GM12865 (cell line): Measurements from ENCODE around the gene FEN1.

ENCODE experiments used
- DNase-seq: peaks from one replicate; pipeline ENCODE4 v3.0.0; 2010; ENCODE audit warnings: low read depth
- H3K4me3 ChIP-seq: 2 replicates; pipeline ENCODE4 v1.5.1; 2011; ENCODE audit warnings: mild to moderate bottlenecking, low read depth, low read length, control low read depth
- TF ChIP-seq, protein P1 (sequence below): IDR thresholded peaks from 2 replicates; pipeline ENCODE4 v1.5.1; 2011; ENCODE audit warnings: low read length, control low read depth, low read depth, inconsistent platforms; ENCODE audit not compliant: insufficient read depth; ENCODE audit errors: missing control alignments

FEN1 gene

GRCh38 chr11:61787928-61788491 lies 4.7 kb upstream of the FEN1 start:
- no peak overlapping the region for H3K4me3 ChIP-seq
- DNase-seq = peak; percentile 42
- TF ChIP-seq, protein P1, sequence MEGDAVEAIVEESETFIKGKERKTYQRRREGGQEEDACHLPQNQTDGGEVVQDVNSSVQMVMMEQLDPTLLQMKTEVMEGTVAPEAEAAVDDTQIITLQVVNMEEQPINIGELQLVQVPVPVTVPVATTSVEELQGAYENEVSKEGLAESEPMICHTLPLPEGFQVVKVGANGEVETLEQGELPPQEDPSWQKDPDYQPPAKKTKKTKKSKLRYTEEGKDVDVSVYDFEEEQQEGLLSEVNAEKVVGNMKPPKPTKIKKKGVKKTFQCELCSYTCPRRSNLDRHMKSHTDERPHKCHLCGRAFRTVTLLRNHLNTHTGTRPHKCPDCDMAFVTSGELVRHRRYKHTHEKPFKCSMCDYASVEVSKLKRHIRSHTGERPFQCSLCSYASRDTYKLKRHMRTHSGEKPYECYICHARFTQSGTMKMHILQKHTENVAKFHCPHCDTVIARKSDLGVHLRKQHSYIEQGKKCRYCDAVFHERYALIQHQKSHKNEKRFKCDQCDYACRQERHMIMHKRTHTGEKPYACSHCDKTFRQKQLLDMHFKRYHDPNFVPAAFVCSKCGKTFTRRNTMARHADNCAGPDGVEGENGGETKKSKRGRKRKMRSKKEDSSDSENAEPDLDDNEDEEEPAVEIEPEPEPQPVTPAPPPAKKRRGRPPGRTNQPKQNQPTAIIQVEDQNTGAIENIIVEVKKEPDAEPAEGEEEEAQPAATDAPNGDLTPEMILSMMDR = peak; percentile 43

DNA sequence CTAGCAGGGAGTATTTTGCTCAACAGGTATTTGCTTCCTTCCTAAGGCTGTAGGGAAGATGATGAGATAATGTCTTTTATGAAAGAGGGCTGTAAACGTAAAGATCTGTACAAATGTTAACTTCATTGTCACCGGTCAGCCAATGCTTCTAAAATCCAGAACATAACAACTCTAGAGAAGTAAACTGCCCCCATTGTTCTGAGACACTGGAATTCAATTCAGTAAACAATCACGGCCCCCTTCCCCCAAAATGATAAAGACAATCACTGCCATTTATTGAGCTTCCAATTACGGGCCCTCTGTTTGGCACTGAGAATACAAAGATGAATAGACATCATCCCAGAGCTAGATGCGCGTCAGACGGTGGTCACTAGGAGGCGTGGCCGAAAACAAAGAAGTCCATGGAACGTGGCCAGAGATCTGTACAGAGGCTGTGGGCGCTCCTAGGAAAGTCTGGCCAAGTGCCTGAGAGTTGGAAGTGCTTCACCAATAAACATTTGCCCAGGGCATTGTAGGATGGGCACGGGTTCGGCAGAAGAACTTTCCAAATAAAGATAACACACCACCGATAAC lies 888 bp upstream of the FEN1 start:
- H3K4me3 ChIP-seq = peak overlapping the region; percentile 97
- DNase-seq = peak; percentile 75

GRCh38 chr11:61793083-61793828 lies 545 bp downstream of the FEN1 start:
- TF ChIP-seq, protein P1 = no peak
- H3K4me3 ChIP-seq = peak overlapping the region; percentile 97
- peak; percentile 23 for DNase-seq

More for the DNA sequence above, 888 bp upstream of the FEN1 start:
- TF ChIP-seq, protein P1 = no peak

DNA sequence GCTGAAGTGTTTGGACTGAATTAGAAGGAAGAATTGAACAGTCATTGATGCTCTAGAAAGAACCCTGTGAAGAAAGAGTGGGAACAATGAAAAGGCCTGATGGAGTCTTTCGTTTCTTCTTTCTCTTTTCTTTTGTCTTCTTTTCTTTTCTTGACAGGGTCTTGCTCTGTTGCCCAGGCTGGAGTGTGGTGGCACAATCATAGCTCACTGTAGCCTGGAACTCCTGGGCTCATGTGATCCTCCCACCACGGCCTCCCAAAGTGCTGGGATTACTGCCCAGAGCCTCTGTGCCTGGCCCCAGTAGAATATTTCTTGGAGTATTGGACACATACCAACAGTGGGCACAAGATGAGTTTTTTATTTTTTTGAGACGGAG lies 1.1 kb downstream of the FEN1 start:
- peak overlapping the region; percentile 97 for H3K4me3 ChIP-seq
- TF ChIP-seq, protein P1 = no peak
- no peak for DNase-seq

DNA sequence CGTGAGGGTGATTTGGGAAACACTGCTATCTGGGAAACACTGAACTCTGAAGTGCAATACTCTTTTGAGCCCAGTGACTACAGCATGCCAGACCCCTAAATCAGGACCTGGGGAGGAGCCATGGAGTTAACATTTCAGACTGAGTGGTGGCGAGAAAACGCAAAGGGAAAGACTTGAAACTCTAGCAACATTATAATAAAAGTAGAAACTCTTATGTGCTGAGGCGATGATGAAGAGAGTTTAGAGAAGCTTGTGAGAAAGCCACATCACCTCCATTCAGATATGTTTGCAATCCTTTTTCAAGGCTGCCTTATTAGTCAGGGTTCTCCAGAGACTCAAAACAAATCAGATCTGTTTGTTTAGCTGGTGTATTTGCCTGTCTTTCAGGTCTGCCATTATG lies 1.9 kb downstream of the FEN1 start:
- no peak overlapping the region for H3K4me3 ChIP-seq
- DNase-seq = no peak
- TF ChIP-seq, protein P1 = no peak

- H3K4me3 ChIP-seq = no peak overlapping the region
- TF ChIP-seq, protein P1 = no peak
- DNase-seq = no peak
Observed at GRCh38 chr11:61795459-61795858, 2.7 kb downstream of the FEN1 start.
